A549 (cell line): ENCODE results near the gene PRUNE2. TPM values are rescaled to one million over a fixed set of nuclear protein-coding genes. Genes with fewer than 3 reads are reported as not detected.

ENCODE experiments used
- ATAC-seq, 2 experiments: fragments of 200-7000 bp in 1 of 2; fragments of >200 bp in 1 of 2; cut with Nextera tagmentation in 1 of 2; cut with Tn5 transposase in 1 of 2; 3 replicates each; pipeline versions ENCODE4 v1.8.0 to v1.9.1; 2018 to 2020; ENCODE audit warnings: mild to moderate bottlenecking in 1 of 2, moderate library complexity in 1 of 2
- CTCF ChIA-PET: fragments of 300-600 bp; sonication (Branson Sonifier 250); formaldehyde crosslinking; extraction: SDS; loops from one replicate; lab custom pipeline; 2021; ENCODE audit warnings: antibody characterized with exemption, inconsistent platforms; lab: Yijun Ruan, JAX
- POLR2A ChIA-PET: fragments of 350-600 bp; formaldehyde crosslinking; extraction: SDS; loops from one replicate; lab custom pipeline; 2021; ENCODE audit warnings: antibody characterized with exemption, inconsistent platforms; lab: Yijun Ruan, JAX
- DNase-seq, 2 experiments: peaks; one replicate each; pipeline versions ENCODE4 v3.0.0 to v3.0.0-alpha.2; 2011 to 2016; ENCODE audit warnings: low read depth in 1 of 2, low spot score in 1 of 2
- FAIRE-seq: peaks from 2 replicates; lab custom pipeline; 2011; peaks lifted over from hg19 to GRCh38; lab: Jason Lieb, UNC
- H3K27ac ChIP-seq, 2 experiments: fragments of >200 bp; sonication (Bioruptor Twin); formaldehyde crosslinking; 3 replicates each; pipeline ENCODE4 v1.5.1; 2016 to 2017
- H3K4me1 ChIP-seq: fragments of >200 bp; sonication (Bioruptor Twin); formaldehyde crosslinking; 3 replicates; pipeline ENCODE4 v1.6.1; 2016
- H3K4me2 ChIP-seq: fragments of >200 bp; sonication (Bioruptor Twin); formaldehyde crosslinking; 3 replicates; pipeline ENCODE4 v1.6.1; 2016
- H3K4me3 ChIP-seq: fragments of >200 bp; sonication (Bioruptor Twin); formaldehyde crosslinking; 3 replicates; pipeline ENCODE4 v1.5.1; 2016
- H3K9me3 ChIP-seq: fragments of >200 bp; sonication (Bioruptor Twin); formaldehyde crosslinking; 3 replicates; pipeline ENCODE4 v1.6.1; 2016
- ATOH8 ChIP-seq: fragments of 250-450 bp; sonication (Bioruptor Pico); IDR thresholded peaks from 2 replicates; pipeline ENCODE4 v1.5.0; 2020; ENCODE audit warnings: low read depth, mild to moderate bottlenecking, moderate library complexity
- BHLHE40 ChIP-seq: IDR thresholded peaks from 2 replicates; pipeline ENCODE4 v1.6.1; 2012; ENCODE audit warnings: low read depth, low read length, inconsistent platforms
- CBX2 ChIP-seq: fragments of 200-600 bp; sonication (generic); IDR thresholded peaks from 2 replicates; pipeline ENCODE4 v1.6.1; 2016; ENCODE audit warnings: low read depth, mild to moderate bottlenecking, borderline replicate concordance
- CBX8 ChIP-seq: fragments of 200-600 bp; sonication (generic); IDR thresholded peaks from 2 replicates; pipeline ENCODE4 v1.6.1; 2016
- CHD2 ChIP-seq: fragments of 150-350 bp; IDR thresholded peaks from 2 replicates; pipeline ENCODE4 v1.6.1; 2014; ENCODE audit warnings: low read length; ENCODE audit not compliant: partially characterized antibody
- CHD4 ChIP-seq: fragments of 200-600 bp; sonication (generic); IDR thresholded peaks from 2 replicates; pipeline ENCODE4 v1.6.1; 2016; ENCODE audit warnings: antibody characterized with exemption, mild to moderate bottlenecking, borderline replicate concordance
- FOSB ChIP-seq: fragments of 250-450 bp; sonication (Bioruptor Pico); IDR thresholded peaks from 2 replicates; pipeline ENCODE4 v1.5.0; 2020; ENCODE audit warnings: mild to moderate bottlenecking, moderate library complexity
- FOSL2 ChIP-seq, 2 experiments: fragments of 450-650 bp in 1 of 2; fragments of >200 bp in 1 of 2; sonication (Bioruptor Twin) in 1 of 2; formaldehyde crosslinking; IDR thresholded peaks; 2 replicates each; pipeline versions ENCODE4 v1.5.0 to v1.6.1; 2016 to 2020; ENCODE audit warnings: mild to moderate bottlenecking in 1 of 2, moderate library complexity in 1 of 2
- FOXS1 ChIP-seq: fragments of 250-450 bp; sonication (Bioruptor Pico); IDR thresholded peaks from 2 replicates; pipeline ENCODE4 v1.5.0; 2020; ENCODE audit warnings: mild to moderate bottlenecking, moderate library complexity
- HDAC2 ChIP-seq: fragments of 200-600 bp; sonication (generic); IDR thresholded peaks from 2 replicates; pipeline ENCODE4 v1.6.1; 2016
- HES2 ChIP-seq: fragments of >200 bp; sonication (Bioruptor Twin); formaldehyde crosslinking; IDR thresholded peaks from 2 replicates; pipeline ENCODE4 v1.6.1; 2016
- HMGXB4 ChIP-seq: fragments of 250-450 bp; sonication (Bioruptor Pico); IDR thresholded peaks from 2 replicates; pipeline ENCODE4 v1.5.0; 2021; ENCODE audit warnings: mild to moderate bottlenecking, moderate library complexity, borderline replicate concordance
- HOXA7 ChIP-seq: fragments of 250-450 bp; sonication (Bioruptor Pico); IDR thresholded peaks from 2 replicates; pipeline ENCODE4 v1.5.0; 2020; ENCODE audit warnings: mild to moderate bottlenecking, moderate library complexity
- HOXB13 ChIP-seq: fragments of 250-450 bp; sonication (Bioruptor Pico); IDR thresholded peaks from 2 replicates; pipeline ENCODE4 v1.5.0; 2020; ENCODE audit warnings: low read depth, mild to moderate bottlenecking, moderate library complexity
- KDM5A ChIP-seq: fragments of 200-600 bp; sonication (generic); IDR thresholded peaks from 2 replicates; pipeline ENCODE4 v1.6.1; 2016; ENCODE audit warnings: antibody characterized with exemption, mild to moderate bottlenecking
- MAFK ChIP-seq: fragments of 450-650 bp; IDR thresholded peaks from 2 replicates; pipeline ENCODE4 v1.6.1; 2014; ENCODE audit not compliant: partially characterized antibody
- MAX ChIP-seq: IDR thresholded peaks from 2 replicates; pipeline ENCODE4 v1.6.1; 2012
- MAZ ChIP-seq: fragments of 150-350 bp; IDR thresholded peaks from 2 replicates; pipeline ENCODE4 v1.6.1; 2014; ENCODE audit warnings: antibody characterized with exemption, low read depth, low read length, borderline replicate concordance
- NR3C1 ChIP-seq: fragments of >200 bp; sonication (Bioruptor Twin); formaldehyde crosslinking; IDR thresholded peaks from 3 replicates; pipeline ENCODE4 v1.6.1; 2017
- RAD21 ChIP-seq, 2 experiments: fragments of >200 bp in 1 of 2; sonication (Bioruptor Twin) in 1 of 2; formaldehyde crosslinking in 1 of 2; IDR thresholded peaks in 1 of 2; conservative IDR thresholded peaks in 1 of 2; 2 replicates in 1 of 2; 3 replicates in 1 of 2; pipeline ENCODE4 v1.6.1; 2012 to 2018; ENCODE audit warnings: inconsistent platforms in 1 of 2
- RFX5 ChIP-seq: fragments of 450-650 bp; IDR thresholded peaks from 2 replicates; pipeline ENCODE4 v1.7.1; 2014; ENCODE audit warnings: antibody characterized with exemption, mild to moderate bottlenecking, moderate library complexity
- RNF2 ChIP-seq: fragments of 200-600 bp; sonication (generic); IDR thresholded peaks from 2 replicates; pipeline ENCODE4 v1.6.1; 2016; ENCODE audit warnings: low read depth, mild to moderate bottlenecking, antibody characterized with exemption, moderate library complexity, borderline replicate concordance
- SMC3 ChIP-seq: fragments of >200 bp; sonication (Bioruptor Twin); formaldehyde crosslinking; IDR thresholded peaks from 3 replicates; pipeline ENCODE4 v1.6.1; 2018; ENCODE audit warnings: inconsistent platforms
- TP53 ChIP-seq: fragments of 250-450 bp; sonication (Bioruptor Pico); IDR thresholded peaks from 2 replicates; pipeline ENCODE4 v1.5.0; 2021; ENCODE audit warnings: mild to moderate bottlenecking, moderate library complexity
- USF2 ChIP-seq: fragments of 450-650 bp; IDR thresholded peaks from 2 replicates; pipeline ENCODE4 v1.6.1; 2014; ENCODE audit warnings: antibody characterized with exemption
- ZFP36 ChIP-seq: fragments of 450-650 bp; IDR thresholded peaks from 2 replicates; pipeline ENCODE4 v1.6.1; 2014; ENCODE audit warnings: borderline replicate concordance; ENCODE audit not compliant: partially characterized antibody
- WGBS: methylation state at CpG from one replicate; pipeline ENCODE4 v1.1.6; 2017; ENCODE audit errors: missing lambda C conversion rate; 5-methylcytosine and 5-hydroxymethylcytosine counted together
- polyA plus RNA-seq, 4 experiments: library from polyadenylated mRNA; depleted of rRNA in 3 of 4; stranded (reverse); fragments of >200 nt; fragmentation: RNase III in 1 of 4; extraction: RNeasy Plus Mini Kit Qiagen cat#74134 plus additional on column Dnase treatment in 1 of 4; gene quantifications; 2 replicates in 3 of 4; 3 replicates in 1 of 4; pipeline ENCODE4 v1.2.3, GENCODE V29; 2011 to 2017

PRUNE2 gene
- polyA plus RNA-seq, 2 of the 4 experiments (the other 2 are of a cell fraction), result 0.04 TPM; not detected in 1

GRCh38 chr9:76571288-76571687 lies 334.6 kb downstream of the PRUNE2 start:
- H3K4me2 ChIP-seq, result peak overlapping the region; percentile 69
- ATAC-seq (no peak), FAIRE-seq (no peak), DNase-seq (no peak)
- ChIA-PET POLR2A (no interaction called here), CTCF (no interaction called here)
- H3K4me1 ChIP-seq, result 0 out of 3 replicates have a peak, but pooled peaks cover 4% of the 10 kb centered on the region
- peak overlapping the region; percentile 38 for H3K4me3 ChIP-seq
- H3K9me3 ChIP-seq, result peaks cover 8% of the 10 kb centered on the region
- no peak for TF ChIP-seq CHD2
- no peak for TF ChIP-seq KDM5A
- peak; percentile 93 for TF ChIP-seq CBX8
- TF ChIP-seq RNF2, result peak; percentile 91
- TF ChIP-seq ZFP36, result peak; percentile 46
- 11% methylated on average over 3 of the region's 3 CpGs for WGBS
- H3K27ac ChIP-seq, result no peak overlapping the region

GRCh38 chr9:76570826-76571225 lies 335.1 kb downstream of the PRUNE2 start:
- 0 out of 3 replicates have a peak, but pooled peaks cover 4% of the 10 kb centered on the region for H3K4me1 ChIP-seq
- H3K4me3 ChIP-seq, result no peak overlapping the region; the same call in 2 of the 3 replicates
- no peak overlapping the region for H3K4me2 ChIP-seq
- WGBS, result 24% methylated on average over 2 of the region's 2 CpGs
- H3K9me3 ChIP-seq, result peaks cover 8% of the 10 kb centered on the region
- CTCF ChIA-PET, result no interaction called here
- POLR2A ChIA-PET, result no interaction called here
- FAIRE-seq, result no peak
- DNase-seq, result no peak
- no peak for ATAC-seq
- H3K27ac ChIP-seq, result no peak overlapping the region
- TF ChIP-seq RFX5 (no peak), CHD4 (no peak), RAD21 (conservative IDR thresholded peaks at IDR 0.05 in 1 of 2, IDR thresholded peaks at IDR 0.05 in 1 of 2) (no peak), MAFK (no peak), FOXS1 (CRISPR knock-in tag) (no peak), NR3C1 (no peak)

- no peak for DNase-seq
- no peak for TF ChIP-seq SMC3
- TF ChIP-seq TP53 (CRISPR knock-in tag), result no peak
- TF ChIP-seq BHLHE40, result no peak
- TF ChIP-seq FOSB (CRISPR knock-in tag), result no peak
- TF ChIP-seq HMGXB4 (CRISPR knock-in tag), result no peak
- TF ChIP-seq FOSL2 (IDR thresholded peaks at IDR 0.05), result no peak
- TF ChIP-seq FOSL2 (CRISPR knock-in tag; IDR thresholded peaks at IDR 0.05), result no peak
- TF ChIP-seq MAZ, result no peak
- FAIRE-seq, result no peak
- Histone ChIP-seq H3K4me1 (0 out of 3 replicates have a peak, but pooled peaks cover 4% of the 10 kb centered on the region), H3K27ac (no peak overlapping the region), H3K9me3 (peaks cover 8% of the 10 kb centered on the region), H3K4me3 (no peak overlapping the region), H3K4me2 (no peak overlapping the region)
- ChIA-PET CTCF (no interaction called here), POLR2A (no interaction called here)
- ATAC-seq, result no peak
- 13% methylated on average over 2 of the region's 2 CpGs for WGBS
Measured at GRCh38 chr9:76567086-76567485, 338.8 kb downstream of the PRUNE2 start.

- Histone ChIP-seq H3K27ac (no peak overlapping the region), H3K4me3 (no peak overlapping the region), H3K4me2 (no peak overlapping the region), H3K4me1 (no peaks in the 10 kb centered on the region), H3K9me3 (no peaks in the 10 kb centered on the region)
- no peak for FAIRE-seq
- ChIA-PET POLR2A (no interaction called here), CTCF (no interaction called here)
- no peak for ATAC-seq
- no peak for DNase-seq
- TF ChIP-seq CBX2 (no peak), HDAC2 (no peak), MAX (no peak), FOSB (CRISPR knock-in tag) (no peak), ATOH8 (CRISPR knock-in tag) (no peak), RNF2 (no peak), USF2 (no peak), HMGXB4 (CRISPR knock-in tag) (no peak), HOXA7 (CRISPR knock-in tag) (no peak), HES2 (no peak), SMC3 (no peak), HOXB13 (no peak)
Measured at GRCh38 chr9:76564297-76564696, 341.6 kb downstream of the PRUNE2 start.
